ENCODE data around the gene IL33. TPM values are rescaled to one million over a fixed set of nuclear protein-coding genes. Genes with fewer than 3 reads are reported as not detected.

IL33 gene
- total and polyA plus RNA-seq, 2 of the 8 experiments (the other 6 are each of a cell fraction or from before 2014, with no cell fraction given) = not detected

DNA sequence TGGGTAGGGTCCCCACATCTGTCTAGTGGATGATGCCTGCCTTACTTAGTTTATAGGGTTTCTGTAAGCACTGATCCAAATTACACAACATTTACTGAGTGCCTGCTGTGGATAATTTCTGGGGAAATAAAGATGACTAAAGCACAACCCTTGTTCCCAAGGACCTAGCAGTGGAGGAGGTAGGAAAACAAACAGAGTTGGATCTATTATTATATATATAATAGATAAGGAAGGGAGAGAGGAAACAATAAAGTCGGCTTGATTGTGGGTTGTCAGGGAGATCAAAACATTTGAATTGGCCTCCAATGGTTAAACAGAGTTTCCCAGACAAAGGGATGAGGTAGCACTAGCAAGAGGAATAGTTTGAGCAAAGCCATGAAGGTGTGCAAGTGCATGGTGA is 14.0 kb downstream of the IL33 start:
- H4K91ac ChIP-seq (replicated peaks; ENCODE audit: insufficient read length, low read length) = no peak overlapping the region
- H3K14ac ChIP-seq (ENCODE audit: insufficient read length) = no peak overlapping the region
- H2BK5ac ChIP-seq (ENCODE audit: low read depth, low read length) = no peak overlapping the region
- FAIRE-seq = no peak
- H4K20me1 ChIP-seq (replicated peaks in 1 of 2; ENCODE audit: control insufficient read depth in 1 of 2, insufficient read depth in 2 of 2, low read length in 2 of 2) = no peaks in the 10 kb centered on the region
- 78% methylated on average over 1 of the region's 1 CpG; no CpG with 5 or more reads in 1 of the 2 experiments for WGBS, 2 experiments (ENCODE audit: extremely low coverage in 1 of 2, insufficient coverage in 1 of 2, insufficient read length in 1 of 2, insufficient replicate concordance in 2 of 2, low coverage in 1 of 2, low lambda C conversion rate in 2 of 2, missing lambda C conversion rate in 1 of 2)
- H3K4me3 ChIP-seq (ENCODE audit: extremely low read depth in 1 of 4, insufficient read depth in 2 of 4, low read depth in 3 of 4, low read length in 4 of 4) = no peak overlapping the region
- H3K27me3 ChIP-seq (replicated peaks in 1 of 4; ENCODE audit: control insufficient read depth in 3 of 4, extremely low read depth in 1 of 4, insufficient read depth in 3 of 4, low read length in 3 of 4) = no peaks in the 10 kb centered on the region
- H3K36me3 ChIP-seq (ENCODE audit: control insufficient read depth in 2 of 4, insufficient read depth in 4 of 4, low read length in 3 of 4) = no peaks in the 10 kb centered on the region
- H3K27ac ChIP-seq (ENCODE audit: low read depth, low read length) = no peak overlapping the region
- DNase-seq (ENCODE audit: low read depth in 1 of 2, low spot score in 2 of 2) = no peak
- no peak overlapping the region for H2BK15ac ChIP-seq (ENCODE audit: low read length)
- CTCF ChIA-PET (ENCODE audit: partially characterized antibody) = interaction anchor here (0.6 kb wide), 1 partner anchor 60 kb away, joined by 3 read pairs; no protein-coding TSS in a partner anchor
- no peak overlapping the region for H2AFZ ChIP-seq (ENCODE audit: low read length)
- H2BK12ac ChIP-seq (ENCODE audit: low read depth, low read length) = no peak overlapping the region
- no peaks in the 10 kb centered on the region for H3K79me1 ChIP-seq (ENCODE audit: low read depth, low read length)
- H3K9me3 ChIP-seq (ENCODE audit: insufficient read depth in 2 of 2, low read depth in 1 of 2, low read length in 1 of 2) = no peaks in the 10 kb centered on the region
- H2BK20ac ChIP-seq (ENCODE audit: low read length) = no peak overlapping the region
- H3K23me2 ChIP-seq (ENCODE audit: low read depth, low read length) = no peaks in the 10 kb centered on the region; the same call in 1 of the 2 replicates
- H4K8ac ChIP-seq (ENCODE audit: extremely low read depth, insufficient read depth, low read length) = no peak overlapping the region
- POLR2A ChIA-PET (ENCODE audit: partially characterized antibody) = no interaction called here
- H3K4ac ChIP-seq (replicated peaks; ENCODE audit: insufficient read length, low read depth, low read length) = no peak overlapping the region
- H3K4me1 ChIP-seq (replicated peaks in 1 of 4; ENCODE audit: control insufficient read depth in 3 of 4, insufficient read depth in 4 of 4, low read length in 3 of 4) = peaks cover 0 to 3% (median 1%) of the 10 kb centered on the region in 4 experiments; a peak in 3 of 7 replicates
- H3K9ac ChIP-seq (replicated peaks in 1 of 4; ENCODE audit: extremely low read depth in 1 of 4, low read depth in 3 of 4, low read length in 3 of 4) = no peak overlapping the region
- no peak overlapping the region for H2BK120ac ChIP-seq (replicated peaks; ENCODE audit: low read depth, low read length)
- no peak overlapping the region for H3K18ac ChIP-seq (ENCODE audit: extremely low read depth, low read length)
- H3K56ac ChIP-seq (replicated peaks; ENCODE audit: insufficient read length, low read depth, low read length) = no peak overlapping the region
- H3K23ac ChIP-seq (ENCODE audit: insufficient read length) = no peak overlapping the region
- no peak overlapping the region for H4K5ac ChIP-seq (ENCODE audit: insufficient read length, low read depth, low read length)
- no peak overlapping the region for H2AK5ac ChIP-seq (ENCODE audit: low read depth, low read length)
- H3K79me2 ChIP-seq (ENCODE audit: control insufficient read depth in 1 of 2, insufficient read depth in 2 of 2, low read length in 2 of 2) = no peaks in the 10 kb centered on the region
- no peak overlapping the region for H3K4me2 ChIP-seq (ENCODE audit: insufficient read depth in 1 of 2, low read depth in 2 of 2, low read length in 2 of 2)
- TF ChIP-seq JUND (IDR thresholded peaks at IDR 0.05; ENCODE audit: low read length) (no peak), KDM1A (IDR thresholded peaks at IDR 0.05; ENCODE audit: borderline replicate concordance, low read length) (no peak), BACH1 (IDR thresholded peaks at IDR 0.05; ENCODE audit: low read length) (no peak), SIRT6 (IDR thresholded peaks at IDR 0.05; ENCODE audit: low read length) (no peak), CBX8 (IDR thresholded peaks at IDR 0.05; ENCODE audit: borderline replicate concordance, low read depth, low read length) (no peak), POLR2AphosphoS5 (IDR thresholded peaks at IDR 0.05; ENCODE audit: low read depth, low read length) (no peak), SIX5 (IDR thresholded peaks at IDR 0.05; ENCODE audit: low read depth, low read length) (no peak), HDAC6 (IDR thresholded peaks at IDR 0.05; ENCODE audit: low read depth, low read length) (no peak), RBBP5 (IDR thresholded peaks at IDR 0.05; ENCODE audit: borderline replicate concordance, low read depth, low read length) (no peak), SRF (IDR thresholded peaks at IDR 0.05; ENCODE audit: low read depth, low read length) (no peak), SAP30 (IDR thresholded peaks at IDR 0.05; ENCODE audit: insufficient read depth, insufficient replicate concordance, low read length) (no peak), EP300 (IDR thresholded peaks at IDR 0.05; ENCODE audit: borderline replicate concordance in 1 of 2, low read depth in 2 of 2, low read length in 2 of 2) (no peak), PHF8 (conservative IDR thresholded peaks at IDR 0.05; ENCODE audit: low read depth, low read length) (no peak), JUN (IDR thresholded peaks at IDR 0.05; ENCODE audit: low read depth, low read length) (no peak), CHD2 (IDR thresholded peaks at IDR 0.05; ENCODE audit: low read length) (no peak)
